ENCODE data around the gene TMEM141. TPM values are rescaled to one million over a fixed set of nuclear protein-coding genes. Genes with fewer than 3 reads are reported as not detected.

TMEM141 gene
- total RNA-seq, 1 donor: 39.7 TPM

DNA sequence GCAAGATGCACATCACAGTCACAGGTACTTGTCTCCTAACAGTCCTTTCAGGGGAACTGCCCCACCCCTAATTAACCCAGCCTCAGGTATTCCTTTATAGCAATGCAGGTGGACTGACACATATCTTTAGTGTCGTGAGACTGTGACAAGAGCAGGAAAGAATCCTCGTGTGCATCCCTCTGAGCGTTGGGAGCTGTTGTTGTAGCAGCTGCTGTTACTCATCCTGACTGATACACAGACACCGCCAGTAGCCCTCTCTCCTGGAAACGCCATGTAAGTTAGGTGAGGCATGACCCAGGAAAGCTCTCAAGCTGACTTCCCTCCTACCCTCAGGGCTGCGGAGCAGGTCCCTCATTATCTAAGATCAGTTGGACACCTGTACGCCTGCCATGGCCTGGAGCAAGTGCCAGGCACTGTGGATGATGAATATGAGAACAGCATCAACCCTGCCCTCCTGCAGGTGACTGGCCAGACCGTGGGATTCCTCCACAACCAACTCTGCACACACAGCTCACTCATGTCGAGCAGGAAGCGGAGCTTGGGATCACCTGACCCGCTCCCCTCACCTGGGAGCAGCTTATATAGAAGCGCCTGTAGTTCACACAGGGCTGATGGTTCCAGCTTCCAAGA is 16.6 kb upstream of the TMEM141 start:
- no peak for DNase-seq (ENCODE audit: low read depth)
- H3K4me3 ChIP-seq (ENCODE audit: low read depth, low read length): no peak overlapping the region
- TF ChIP-seq, protein P1, sequence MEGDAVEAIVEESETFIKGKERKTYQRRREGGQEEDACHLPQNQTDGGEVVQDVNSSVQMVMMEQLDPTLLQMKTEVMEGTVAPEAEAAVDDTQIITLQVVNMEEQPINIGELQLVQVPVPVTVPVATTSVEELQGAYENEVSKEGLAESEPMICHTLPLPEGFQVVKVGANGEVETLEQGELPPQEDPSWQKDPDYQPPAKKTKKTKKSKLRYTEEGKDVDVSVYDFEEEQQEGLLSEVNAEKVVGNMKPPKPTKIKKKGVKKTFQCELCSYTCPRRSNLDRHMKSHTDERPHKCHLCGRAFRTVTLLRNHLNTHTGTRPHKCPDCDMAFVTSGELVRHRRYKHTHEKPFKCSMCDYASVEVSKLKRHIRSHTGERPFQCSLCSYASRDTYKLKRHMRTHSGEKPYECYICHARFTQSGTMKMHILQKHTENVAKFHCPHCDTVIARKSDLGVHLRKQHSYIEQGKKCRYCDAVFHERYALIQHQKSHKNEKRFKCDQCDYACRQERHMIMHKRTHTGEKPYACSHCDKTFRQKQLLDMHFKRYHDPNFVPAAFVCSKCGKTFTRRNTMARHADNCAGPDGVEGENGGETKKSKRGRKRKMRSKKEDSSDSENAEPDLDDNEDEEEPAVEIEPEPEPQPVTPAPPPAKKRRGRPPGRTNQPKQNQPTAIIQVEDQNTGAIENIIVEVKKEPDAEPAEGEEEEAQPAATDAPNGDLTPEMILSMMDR (IDR thresholded peaks at IDR 0.05; ENCODE audit: insufficient read depth, low read depth, low read length): no peak

DNA sequence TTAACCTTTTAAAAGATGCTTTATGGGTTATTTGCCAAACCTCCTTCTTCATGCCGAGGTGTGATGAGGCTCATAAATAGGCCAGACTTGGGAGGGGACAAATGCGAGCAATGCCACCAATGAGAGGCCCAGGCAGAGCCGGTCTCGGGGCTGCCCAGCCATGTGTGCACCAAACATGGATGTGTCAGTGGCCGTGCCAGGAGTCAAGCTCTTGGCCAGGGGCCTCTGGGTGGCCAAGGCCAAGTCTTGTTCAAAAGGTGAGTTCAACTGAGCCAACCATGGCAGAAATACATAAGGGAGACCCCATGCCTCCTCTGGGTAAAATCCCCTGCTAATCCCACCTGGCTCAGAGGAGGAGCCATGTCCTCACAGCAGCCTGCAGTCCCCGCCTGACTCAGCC is 16.0 kb upstream of the TMEM141 start:
- no peak overlapping the region for H3K4me3 ChIP-seq (ENCODE audit: low read depth, low read length)
- DNase-seq (ENCODE audit: low read depth): no peak
- TF ChIP-seq, protein P1 (IDR thresholded peaks at IDR 0.05; ENCODE audit: insufficient read depth, low read depth, low read length): no peak

DNA sequence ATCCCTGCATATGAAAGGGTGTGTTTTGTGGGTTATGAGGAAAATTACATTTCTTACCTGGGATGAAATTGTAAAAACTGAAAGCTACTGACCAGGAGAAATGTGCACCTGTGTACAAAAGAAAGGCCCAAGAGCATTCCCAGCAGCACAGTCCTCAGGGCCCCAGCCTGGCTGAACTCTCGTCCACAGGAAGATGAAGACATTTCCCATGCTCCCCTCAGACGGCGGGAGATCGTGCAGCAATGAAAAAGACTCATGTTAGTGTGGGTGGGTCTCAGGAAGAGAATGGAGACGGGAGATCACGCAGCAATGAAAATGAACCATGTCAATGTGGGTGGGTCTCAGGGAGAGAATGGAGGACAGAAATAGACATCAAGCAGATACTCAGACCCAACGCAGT is 14.2 kb upstream of the TMEM141 start:
- no peak for DNase-seq (ENCODE audit: low read depth)
- TF ChIP-seq, protein P1 (IDR thresholded peaks at IDR 0.05; ENCODE audit: insufficient read depth, low read depth, low read length): no peak
- no peak overlapping the region for H3K4me3 ChIP-seq (ENCODE audit: low read depth, low read length)

DNA sequence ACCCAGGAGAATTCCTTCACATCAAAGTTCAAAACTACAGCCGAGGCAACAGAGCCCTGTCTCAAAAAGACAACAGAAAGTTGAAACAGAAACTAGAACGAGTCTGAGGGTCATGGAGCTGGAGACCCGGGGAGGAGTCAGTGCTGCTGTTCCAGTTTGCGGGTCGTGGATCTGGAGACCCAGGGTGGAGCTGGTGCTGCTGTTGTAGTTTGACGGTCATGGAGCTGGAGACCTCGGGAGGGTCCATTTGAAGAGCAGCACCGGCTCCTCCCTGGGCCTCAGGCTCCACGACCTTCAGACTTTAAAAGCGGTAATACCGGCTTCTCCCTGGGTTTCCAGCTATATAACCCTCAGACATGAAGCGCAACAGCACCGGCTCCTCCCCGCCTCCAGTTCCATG is 13.8 kb upstream of the TMEM141 start:
- TF ChIP-seq, protein P1 (IDR thresholded peaks at IDR 0.05; ENCODE audit: insufficient read depth, low read depth, low read length): no peak
- DNase-seq (ENCODE audit: low read depth): no peak
- H3K4me3 ChIP-seq (ENCODE audit: low read depth, low read length): no peak overlapping the region

DNA sequence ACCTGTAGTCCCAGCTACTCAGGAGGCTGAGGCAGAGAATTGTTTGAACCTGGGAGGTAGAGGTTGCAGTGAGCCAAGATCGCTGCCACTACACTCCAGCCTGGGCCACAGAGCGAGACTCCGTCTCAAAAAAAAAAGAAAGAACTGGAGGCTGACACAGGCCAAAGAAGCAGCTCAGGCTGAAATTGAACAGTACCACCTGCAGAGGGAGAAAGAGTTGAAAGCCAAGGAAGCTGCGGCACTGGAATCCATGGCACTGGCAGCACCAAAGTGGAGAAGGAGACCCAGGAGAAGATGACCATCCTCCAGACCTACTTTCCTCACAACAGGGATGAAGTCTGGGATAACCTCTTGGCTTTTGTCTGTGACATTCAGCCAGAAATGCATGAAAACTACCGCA is 11.3 kb upstream of the TMEM141 start:
- TF ChIP-seq, protein P1 (IDR thresholded peaks at IDR 0.05; ENCODE audit: insufficient read depth, low read depth, low read length): no peak
- H3K4me3 ChIP-seq (ENCODE audit: low read depth, low read length): no peak overlapping the region
- DNase-seq (ENCODE audit: low read depth): no peak

DNA sequence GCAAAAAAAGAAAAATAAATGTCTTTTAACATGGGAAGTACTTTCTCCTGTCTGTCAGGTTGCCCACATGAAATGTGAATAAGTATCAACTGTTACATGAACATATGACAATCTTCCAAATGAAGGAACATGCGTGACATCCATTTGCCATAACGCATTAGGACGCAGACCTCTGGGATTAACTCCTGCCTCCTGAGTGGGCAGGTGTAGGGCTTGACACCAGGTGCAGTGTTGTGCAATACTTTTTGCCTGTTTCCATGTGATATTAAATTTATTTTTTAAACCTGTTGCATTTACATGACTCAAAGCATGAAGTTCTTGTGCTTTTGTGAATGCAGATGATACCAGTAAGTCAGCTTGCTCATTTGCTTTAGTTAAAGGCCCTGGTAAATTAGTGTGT is 8.7 kb upstream of the TMEM141 start:
- TF ChIP-seq, protein P1 (IDR thresholded peaks at IDR 0.05; ENCODE audit: insufficient read depth, low read depth, low read length): no peak
- DNase-seq (ENCODE audit: low read depth): no peak
- no peak overlapping the region for H3K4me3 ChIP-seq (ENCODE audit: low read depth, low read length)
